GM06990 (cell line): Measurements from ENCODE around the gene TBPL2.

Source experiments
- DNase-seq: peaks from one replicate; pipeline ENCODE4 v3.0.0-alpha.2; 2011; ENCODE audit not compliant: insufficient read length; ENCODE audit errors: extremely low read depth
- H3K27me3 ChIP-seq: replicated peaks from 2 replicates; pipeline ENCODE4 v1.6.0; 2011; ENCODE audit warnings: low read length; ENCODE audit not compliant: control insufficient read depth, insufficient read depth
- H3K36me3 ChIP-seq: 2 replicates; pipeline ENCODE4 v1.5.1; 2011; ENCODE audit warnings: low read length; ENCODE audit not compliant: control insufficient read depth, insufficient read depth
- H3K4me3 ChIP-seq: replicated peaks from 2 replicates; pipeline ENCODE4 v1.5.1; 2011; ENCODE audit warnings: low read depth, mild to moderate bottlenecking, control low read depth, low read length
- TF ChIP-seq, protein P1 (sequence below): IDR thresholded peaks from 2 replicates; pipeline ENCODE4 v1.5.1; 2011; ENCODE audit warnings: low read length, control low read depth, mild to moderate bottlenecking, inconsistent platforms; ENCODE audit not compliant: insufficient read depth, poor library complexity, severe bottlenecking

Gene TBPL2

DNA sequence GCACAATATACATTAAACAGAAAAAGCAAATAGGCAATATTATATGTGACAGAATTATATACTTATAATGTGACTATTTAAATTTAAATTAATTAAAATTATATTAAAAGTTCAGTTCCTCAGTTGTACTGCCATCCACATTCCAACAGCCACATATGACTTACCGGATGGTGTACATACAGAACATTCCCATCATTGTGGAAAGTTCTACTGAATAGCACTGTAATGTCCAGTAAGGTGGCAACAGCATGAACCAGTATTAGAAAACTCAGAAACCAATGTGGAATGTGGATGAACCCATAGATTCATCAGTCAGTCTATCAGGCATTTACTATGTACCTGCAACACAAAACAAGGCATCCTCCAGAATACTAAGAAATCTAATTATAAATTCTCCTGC lies 41.2 kb downstream of the TBPL2 start:
- H3K4me3 ChIP-seq = no peak overlapping the region
- no peaks in the 10 kb centered on the region for H3K27me3 ChIP-seq
- H3K36me3 ChIP-seq = no peaks in the 10 kb centered on the region
- no peak for DNase-seq
- TF ChIP-seq, protein P1, sequence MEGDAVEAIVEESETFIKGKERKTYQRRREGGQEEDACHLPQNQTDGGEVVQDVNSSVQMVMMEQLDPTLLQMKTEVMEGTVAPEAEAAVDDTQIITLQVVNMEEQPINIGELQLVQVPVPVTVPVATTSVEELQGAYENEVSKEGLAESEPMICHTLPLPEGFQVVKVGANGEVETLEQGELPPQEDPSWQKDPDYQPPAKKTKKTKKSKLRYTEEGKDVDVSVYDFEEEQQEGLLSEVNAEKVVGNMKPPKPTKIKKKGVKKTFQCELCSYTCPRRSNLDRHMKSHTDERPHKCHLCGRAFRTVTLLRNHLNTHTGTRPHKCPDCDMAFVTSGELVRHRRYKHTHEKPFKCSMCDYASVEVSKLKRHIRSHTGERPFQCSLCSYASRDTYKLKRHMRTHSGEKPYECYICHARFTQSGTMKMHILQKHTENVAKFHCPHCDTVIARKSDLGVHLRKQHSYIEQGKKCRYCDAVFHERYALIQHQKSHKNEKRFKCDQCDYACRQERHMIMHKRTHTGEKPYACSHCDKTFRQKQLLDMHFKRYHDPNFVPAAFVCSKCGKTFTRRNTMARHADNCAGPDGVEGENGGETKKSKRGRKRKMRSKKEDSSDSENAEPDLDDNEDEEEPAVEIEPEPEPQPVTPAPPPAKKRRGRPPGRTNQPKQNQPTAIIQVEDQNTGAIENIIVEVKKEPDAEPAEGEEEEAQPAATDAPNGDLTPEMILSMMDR = no peak

DNA sequence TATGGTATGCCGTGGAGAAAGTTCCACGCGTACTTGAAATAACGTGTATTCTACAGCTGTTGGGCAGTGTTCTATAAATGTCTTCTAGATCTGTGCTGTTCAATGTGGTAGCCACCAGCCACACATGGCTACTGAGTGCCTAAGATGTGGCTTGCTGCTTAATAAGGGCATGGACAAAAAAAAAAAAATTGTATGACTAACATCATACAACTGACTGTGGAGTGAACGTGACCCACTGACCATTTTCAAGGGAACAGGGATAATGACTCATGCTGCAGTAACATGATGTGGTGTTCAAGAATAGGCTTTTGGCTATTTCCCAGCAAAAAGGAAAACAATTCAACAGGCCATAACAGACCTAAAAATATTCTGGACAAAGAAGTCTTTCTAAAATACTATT lies 41.7 kb downstream of the TBPL2 start:
- no peak for DNase-seq
- H3K4me3 ChIP-seq = no peak overlapping the region
- H3K36me3 ChIP-seq = no peaks in the 10 kb centered on the region
- H3K27me3 ChIP-seq = no peaks in the 10 kb centered on the region
- TF ChIP-seq, protein P1 = no peak

DNA sequence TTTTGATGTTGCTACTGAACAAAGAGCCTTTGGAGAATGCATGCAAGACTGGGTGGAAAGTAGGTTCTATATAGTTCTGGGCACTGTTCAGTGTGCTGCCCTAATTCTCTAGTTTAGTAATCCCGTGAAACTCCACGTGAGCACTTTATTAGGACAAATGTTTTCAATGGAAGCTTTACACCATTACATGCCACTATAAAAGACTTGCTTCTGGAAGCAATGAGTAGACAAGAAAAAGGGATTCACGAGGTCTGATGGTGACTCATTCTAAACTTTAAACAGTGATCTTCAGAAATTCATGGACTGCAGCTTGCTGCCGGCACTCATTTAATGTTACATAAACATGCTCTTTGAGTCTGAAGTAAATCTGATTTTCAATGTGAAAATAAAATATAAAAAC lies 51.1 kb downstream of the TBPL2 start:
- Histone ChIP-seq H3K36me3 (no peaks in the 10 kb centered on the region; the same call in none of the 2 replicates), H3K27me3 (no peaks in the 10 kb centered on the region), H3K4me3 (no peak overlapping the region)
- TF ChIP-seq, protein P1 = no peak
- DNase-seq = no peak

DNA sequence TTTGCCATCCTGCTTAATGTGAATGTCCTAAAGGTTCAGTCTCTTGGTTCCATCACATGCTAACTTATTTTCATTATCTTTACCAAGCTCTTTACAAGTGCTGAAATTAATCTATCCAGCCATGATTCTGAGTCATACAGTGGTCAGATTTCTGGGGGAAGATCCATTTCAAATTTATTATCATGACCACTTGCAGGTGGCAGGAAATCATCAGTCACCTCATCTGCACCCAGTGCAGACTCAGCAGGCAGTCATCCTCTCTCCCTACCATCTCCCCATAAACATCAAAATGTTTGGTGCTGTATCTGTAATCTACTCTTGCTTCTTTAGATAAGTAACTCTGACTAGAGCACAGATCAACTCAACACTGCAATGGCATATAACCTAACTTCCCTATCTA lies 52.3 kb downstream of the TBPL2 start:
- no peak overlapping the region for H3K4me3 ChIP-seq
- TF ChIP-seq, protein P1 = no peak
- no peaks in the 10 kb centered on the region for H3K27me3 ChIP-seq
- no peaks in the 10 kb centered on the region; the same call in none of the 2 replicates for H3K36me3 ChIP-seq
- no peak for DNase-seq

DNA sequence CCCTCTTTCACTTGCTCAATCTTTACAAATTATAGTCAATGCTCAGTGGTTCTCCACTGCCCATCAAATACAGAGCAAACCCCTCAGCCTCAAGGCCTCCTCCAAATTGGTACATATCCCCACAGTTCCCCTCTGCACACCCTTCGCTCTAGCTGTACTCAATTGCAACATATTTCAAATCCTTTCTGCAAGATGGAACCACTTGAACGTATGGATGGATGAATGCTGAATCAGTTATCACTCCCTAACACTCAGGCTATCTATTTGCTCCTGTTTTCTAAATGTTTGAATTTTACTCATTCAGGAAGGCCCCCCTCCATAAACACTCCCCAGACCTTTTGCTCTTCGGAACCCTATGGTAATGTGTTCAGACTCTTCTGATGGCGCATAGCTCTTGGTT lies 53.3 kb downstream of the TBPL2 start:
- H3K36me3 ChIP-seq = no peaks in the 10 kb centered on the region; the same call in none of the 2 replicates
- DNase-seq = no peak
- H3K4me3 ChIP-seq = no peak overlapping the region
- no peaks in the 10 kb centered on the region for H3K27me3 ChIP-seq
- TF ChIP-seq, protein P1 = no peak
